H1 (cell line): Measurements from ENCODE around the gene FEM1C. TPM values are rescaled to one million over a fixed set of nuclear protein-coding genes. Genes with fewer than 3 reads are reported as not detected.

Experiments
- CTCF ChIA-PET: fragments of 300-600 bp; sonication (Branson Sonifier 250); formaldehyde crosslinking; loops from one replicate; lab custom pipeline; 2021; ENCODE audit not compliant: partially characterized antibody; lab: Charles Lee
- POLR2A ChIA-PET: fragments of 300-600 bp; sonication (Branson Sonifier 250); formaldehyde crosslinking; loops from one replicate; lab custom pipeline; 2021; ENCODE audit warnings: inconsistent platforms; ENCODE audit not compliant: partially characterized antibody; lab: Charles Lee
- DNase-seq, 2 experiments: peaks; one replicate each; pipeline versions ENCODE4 v3.0.0 to v3.0.0-alpha.2; 2010 to 2022; ENCODE audit warnings: low spot score in 2 of 2, low read depth in 1 of 2, mixed read lengths in 1 of 2
- FAIRE-seq: peaks from 2 replicates; lab custom pipeline; 2011; peaks lifted over from hg19 to GRCh38; lab: Jason Lieb, UNC
- H2AFZ ChIP-seq: 2 replicates; pipeline ENCODE4 v1.8.1; 2012; ENCODE audit warnings: low read length, inconsistent platforms
- H2AK5ac ChIP-seq: 2 replicates; pipeline ENCODE4 v1.6.1; 2013; ENCODE audit warnings: low read depth, low read length
- H2BK120ac ChIP-seq: replicated peaks from 2 replicates; pipeline ENCODE3; 2013; ENCODE audit warnings: low read depth, low read length, inconsistent platforms
- H2BK12ac ChIP-seq: 2 replicates; pipeline ENCODE4 v1.6.1; 2013; ENCODE audit warnings: low read depth, low read length
- H2BK15ac ChIP-seq: 2 replicates; pipeline ENCODE4 v1.6.1; 2013; ENCODE audit warnings: low read length
- H2BK20ac ChIP-seq: 2 replicates; pipeline ENCODE4 v1.6.1; 2013; ENCODE audit warnings: low read length
- H2BK5ac ChIP-seq: 2 replicates; pipeline ENCODE4 v1.6.1; 2013; ENCODE audit warnings: low read depth, low read length
- H3K14ac ChIP-seq: 2 replicates; pipeline ENCODE4 v1.6.1; 2013; ENCODE audit warnings: inconsistent platforms; ENCODE audit not compliant: insufficient read length
- H3K18ac ChIP-seq: 2 replicates; pipeline ENCODE4 v1.6.1; 2013; ENCODE audit warnings: low read length; ENCODE audit errors: extremely low read depth
- H3K23ac ChIP-seq: 2 replicates; pipeline ENCODE4 v1.6.1; 2013; ENCODE audit warnings: inconsistent platforms; ENCODE audit not compliant: insufficient read length
- H3K23me2 ChIP-seq: 2 replicates; pipeline ENCODE4 v1.6.1; 2013; ENCODE audit warnings: low read depth, low read length
- H3K27ac ChIP-seq: 2 replicates; pipeline ENCODE4 v1.6.1; 2011; ENCODE audit warnings: low read depth, low read length, inconsistent platforms
- H3K27me3 ChIP-seq, 4 experiments: replicated peaks in 1 of 4; 1 replicate in 1 of 4; 2 replicates in 3 of 4; pipeline versions ENCODE4 v1.6.1 to v1.8.1; 2011 to 2013; ENCODE audit warnings: low read length in 3 of 4, mild to moderate bottlenecking in 3 of 4, inconsistent platforms in 2 of 4, mixed read lengths in 2 of 4, moderate library complexity in 1 of 4; ENCODE audit not compliant: control insufficient read depth in 3 of 4, insufficient read depth in 3 of 4; ENCODE audit errors: extremely low read depth in 1 of 4
- H3K36me3 ChIP-seq, 4 experiments: 2 replicates each; pipeline versions ENCODE4 v1.6.1 to v1.8.1; 2011 to 2013; ENCODE audit warnings: mild to moderate bottlenecking in 4 of 4, low read length in 3 of 4, moderate library complexity in 2 of 4, control low read depth in 1 of 4, inconsistent platforms in 1 of 4; ENCODE audit not compliant: insufficient read depth in 4 of 4, control insufficient read depth in 2 of 4
- H3K4ac ChIP-seq: replicated peaks from 2 replicates; pipeline ENCODE3; 2013; ENCODE audit warnings: low read length, low read depth, mixed read lengths, inconsistent platforms; ENCODE audit not compliant: insufficient read length
- H3K4me1 ChIP-seq, 4 experiments: replicated peaks in 1 of 4; 1 replicate in 1 of 4; 2 replicates in 3 of 4; pipeline versions ENCODE4 v1.6.1 to v1.8.1; 2011 to 2013; ENCODE audit warnings: low read length in 3 of 4, inconsistent platforms in 2 of 4, mixed read lengths in 1 of 4; ENCODE audit not compliant: insufficient read depth in 4 of 4, control insufficient read depth in 3 of 4
- H3K4me2 ChIP-seq, 2 experiments: 2 replicates each; pipeline versions ENCODE4 v1.6.1 to v1.8.1; 2011 to 2013; ENCODE audit warnings: low read depth in 2 of 2, low read length in 2 of 2, control low read depth in 1 of 2, inconsistent platforms in 1 of 2, mild to moderate bottlenecking in 1 of 2; ENCODE audit not compliant: insufficient read depth in 1 of 2
- H3K4me3 ChIP-seq, 4 experiments: fragments of 200-600, 300-600 bp in 1 of 4; sonication (generic), shearing (Covaris generic), sonication (Bioruptor Twin) in 1 of 4; 2 replicates each; pipeline versions ENCODE4 v1.5.1 to v1.8.1; 2011 to 2016; ENCODE audit warnings: low read length in 4 of 4, low read depth in 3 of 4, control low read depth in 2 of 4, inconsistent platforms in 2 of 4, mild to moderate bottlenecking in 2 of 4, mixed read lengths in 1 of 4, moderate library complexity in 1 of 4; ENCODE audit not compliant: insufficient read depth in 2 of 4; ENCODE audit errors: extremely low read depth in 1 of 4
- H3K56ac ChIP-seq: replicated peaks from 2 replicates; pipeline ENCODE3; 2013; ENCODE audit warnings: low read depth, mild to moderate bottlenecking, mixed read lengths, low read length, inconsistent platforms; ENCODE audit not compliant: insufficient read length
- H3K79me1 ChIP-seq: 2 replicates; pipeline ENCODE4 v1.6.1; 2013; ENCODE audit warnings: low read depth, low read length, control low read depth
- H3K79me2 ChIP-seq, 2 experiments: 2 replicates each; pipeline versions ENCODE4 v1.6.1 to v1.8.1; 2012 to 2013; ENCODE audit warnings: low read length in 2 of 2, mild to moderate bottlenecking in 2 of 2, inconsistent platforms in 1 of 2; ENCODE audit not compliant: insufficient read depth in 2 of 2, control insufficient read depth in 1 of 2
- H3K9ac ChIP-seq, 4 experiments: replicated peaks in 1 of 4; 1 replicate in 1 of 4; 2 replicates in 3 of 4; pipeline versions ENCODE4 v1.6.1 to v1.8.1; 2011 to 2013; ENCODE audit warnings: low read depth in 3 of 4, low read length in 3 of 4, control low read depth in 2 of 4, mild to moderate bottlenecking in 2 of 4, moderate library complexity in 2 of 4, inconsistent platforms in 1 of 4; ENCODE audit errors: extremely low read depth in 1 of 4
- H3K9me3 ChIP-seq, 2 experiments: 2 replicates each; pipeline versions ENCODE4 v1.6.1 to v1.8.1; 2012 to 2013; ENCODE audit warnings: mild to moderate bottlenecking in 2 of 2, moderate library complexity in 2 of 2, control low read depth in 1 of 2, inconsistent platforms in 1 of 2, low read depth in 1 of 2, low read length in 1 of 2, mixed read lengths in 1 of 2; ENCODE audit not compliant: insufficient read depth in 2 of 2
- H4K20me1 ChIP-seq, 2 experiments: replicated peaks in 1 of 2; 2 replicates each; pipeline versions ENCODE3 to v1.8.1; 2011 to 2013; ENCODE audit warnings: inconsistent platforms in 2 of 2, low read length in 2 of 2, mild to moderate bottlenecking in 1 of 2; ENCODE audit not compliant: insufficient read depth in 2 of 2, control insufficient read depth in 1 of 2
- H4K5ac ChIP-seq: 2 replicates; pipeline ENCODE4 v1.6.1; 2013; ENCODE audit warnings: low read length, low read depth, mixed read lengths, inconsistent platforms; ENCODE audit not compliant: insufficient read length
- H4K8ac ChIP-seq: 2 replicates; pipeline ENCODE4 v1.8.0; 2013; ENCODE audit warnings: mild to moderate bottlenecking, moderate library complexity, low read length, inconsistent platforms; ENCODE audit not compliant: insufficient read depth; ENCODE audit errors: extremely low read depth
- H4K91ac ChIP-seq: replicated peaks from 2 replicates; pipeline ENCODE3; 2013; ENCODE audit warnings: low read length, mixed read lengths, inconsistent platforms; ENCODE audit not compliant: insufficient read length
- ASH2L ChIP-seq: fragments of 200-600, 300-600 bp; sonication (generic); IDR thresholded peaks from one replicate; pipeline ENCODE4 v1.7.1; 2017; ENCODE audit warnings: low read length
- EGR1 ChIP-seq: IDR thresholded peaks from 2 replicates; pipeline ENCODE4 v1.6.1; 2011; ENCODE audit warnings: low read depth, low read length, borderline replicate concordance
- HDAC6 ChIP-seq: IDR thresholded peaks from one replicate; pipeline ENCODE4 v1.7.1; 2012; ENCODE audit warnings: low read depth, mild to moderate bottlenecking, inconsistent platforms, low read length, moderate library complexity
- JUND ChIP-seq: IDR thresholded peaks from 2 replicates; pipeline ENCODE4 v1.6.1; 2011; ENCODE audit warnings: mild to moderate bottlenecking, improper control_type of control experiment, low read length
- KDM1A ChIP-seq: fragments of 200-600, 300-600 bp; sonication (generic); IDR thresholded peaks from 2 replicates; pipeline ENCODE4 v1.7.1; 2016; ENCODE audit warnings: mild to moderate bottlenecking, low read length, borderline replicate concordance
- KDM4A ChIP-seq: IDR thresholded peaks from one replicate; pipeline ENCODE4 v1.7.1; 2012; ENCODE audit warnings: low read depth, mild to moderate bottlenecking, moderate library complexity, low read length, inconsistent platforms; ENCODE audit not compliant: severe bottlenecking
- KDM5A ChIP-seq: fragments of 200-600 bp; IDR thresholded peaks from 2 replicates; pipeline ENCODE4 v1.7.1; 2012; ENCODE audit warnings: mild to moderate bottlenecking, low read length, inconsistent platforms, mixed read lengths
- POLR2A ChIP-seq, 2 experiments: IDR thresholded peaks; 1 replicate in 1 of 2; 2 replicates in 1 of 2; pipeline ENCODE4 v1.6.1; 2011; ENCODE audit warnings: low read depth in 2 of 2, low read length in 2 of 2, mild to moderate bottlenecking in 2 of 2; ENCODE audit errors: control extremely low read depth in 1 of 2
- RAD21 ChIP-seq, 2 experiments: IDR thresholded peaks in 1 of 2; conservative IDR thresholded peaks in 1 of 2; 2 replicates each; pipeline ENCODE4 v1.6.1; 2011; ENCODE audit warnings: low read depth in 2 of 2, low read length in 2 of 2, improper control_type of control experiment in 1 of 2, inconsistent platforms in 1 of 2, mild to moderate bottlenecking in 1 of 2, moderate library complexity in 1 of 2
- RFX5 ChIP-seq: IDR thresholded peaks from 2 replicates; pipeline ENCODE4 v1.6.1; 2011; ENCODE audit warnings: low read depth, low read length, improper control_type of control experiment, borderline replicate concordance
- SIN3A ChIP-seq, 2 experiments: IDR thresholded peaks in 1 of 2; conservative IDR thresholded peaks in 1 of 2; 2 replicates each; pipeline ENCODE4 v1.6.1; 2011 to 2012; ENCODE audit warnings: low read length in 2 of 2, improper control_type of control experiment in 1 of 2, low read depth in 1 of 2, mild to moderate bottlenecking in 1 of 2
- SIX5 ChIP-seq: IDR thresholded peaks from 2 replicates; pipeline ENCODE4 v1.6.1; 2011; ENCODE audit warnings: mild to moderate bottlenecking, low read depth, low read length
- TAF1 ChIP-seq: IDR thresholded peaks from 2 replicates; pipeline ENCODE4 v1.6.1; 2011; ENCODE audit warnings: mild to moderate bottlenecking, low read depth, low read length
- polyA plus RNA-seq, 7 experiments: library from polyadenylated mRNA; depleted of rRNA in 3 of 7; stranded (reverse) in 5 of 7; unstranded in 2 of 7; fragments of >200 nt in 5 of 7; fragments of 200-250 nt in 2 of 7; gene quantifications; 1 replicate in 5 of 7; 2 replicates in 1 of 7; 4 replicates in 1 of 7; pipeline versions ENCODE4 v1.2.1 to v1.2.3, GENCODE V29; 2011 to 2013; ENCODE audit warnings: missing spikeins in 2 of 7, mixed read lengths in 2 of 7
- total RNA-seq: library from RNA; stranded (reverse); fragmentation: NEBNext Ultra II Directional; extraction: Animal tissue kit (Norgen Biotek cat#: 25700); gene quantifications from 2 replicates; pipeline ENCODE4 v1.2.1, GENCODE V29; 2021
- TF ChIP-seq, protein P1 (sequence below): IDR thresholded peaks from 2 replicates; pipeline ENCODE4 v1.6.1; 2012; ENCODE audit warnings: low read length, inconsistent platforms

Gene FEM1C
- total and polyA plus RNA-seq, 2 of the 8 experiments (the other 6 are each of a cell fraction or from before 2014, with no cell fraction given): 4.4 to 17.7 TPM

GRCh38 chr5:115489733-115490132, 54.8 kb downstream of the FEM1C start:
- Histone ChIP-seq H4K20me1 (no peaks in the 10 kb centered on the region), H3K14ac (no peak overlapping the region), H4K8ac (no peak overlapping the region), H3K4me1 (peaks cover 0 to 9% (median 1%) of the 10 kb centered on the region in 4 experiments; a peak in 3 of 7 replicates), H3K27ac (no peak overlapping the region), H3K9ac (no peak overlapping the region), H2BK5ac (no peak overlapping the region), H3K23ac (no peak overlapping the region), H4K91ac (no peak overlapping the region), H3K4me3 (no peak overlapping the region), H3K79me1 (no peaks in the 10 kb centered on the region), H3K18ac (no peak overlapping the region), H2BK12ac (no peak overlapping the region), H3K4ac (no peak overlapping the region), H3K56ac (no peak overlapping the region), H3K36me3 (no peaks in the 10 kb centered on the region), H3K23me2 (no peaks in the 10 kb centered on the region), H2BK20ac (no peak overlapping the region), H2AK5ac (no peak overlapping the region), H2AFZ (no peak overlapping the region), H3K4me2 (no peak overlapping the region), H3K27me3 (no peaks in the 10 kb centered on the region; a peak in 1 of 7 replicates), H2BK15ac (no peak overlapping the region), H3K79me2 (no peaks in the 10 kb centered on the region), H3K9me3 (no peaks in the 10 kb centered on the region), H4K5ac (no peak overlapping the region), H2BK120ac (no peak overlapping the region)
- no peak for FAIRE-seq
- DNase-seq: no peak
- POLR2A ChIA-PET: no interaction called here
- CTCF ChIA-PET: interaction anchor here (1.6 kb wide), 1 partner anchor 12 kb away, joined by 3 read pairs; no protein-coding TSS in a partner anchor
- TF ChIP-seq SIN3A (conservative IDR thresholded peaks at IDR 0.05 in 1 of 2, IDR thresholded peaks at IDR 0.05 in 1 of 2; ENCODE audit: low read depth in 1 of 2, low read length in 2 of 2) (no peak), SIX5 (no peak), RAD21 (IDR thresholded peaks at IDR 0.05 in 1 of 2, conservative IDR thresholded peaks at IDR 0.05 in 1 of 2; ENCODE audit: low read depth in 2 of 2, low read length in 2 of 2) (no peak), KDM4A (no peak), KDM5A (no peak), ASH2L (no peak), TAF1 (no peak), POLR2A (IDR thresholded peaks at IDR 0.05; ENCODE audit: control extremely low read depth in 1 of 2, low read depth in 2 of 2, low read length in 2 of 2) (no peak), RFX5 (no peak), KDM1A (no peak), EGR1 (no peak), JUND (no peak), HDAC6 (no peak)
- TF ChIP-seq, protein P1, sequence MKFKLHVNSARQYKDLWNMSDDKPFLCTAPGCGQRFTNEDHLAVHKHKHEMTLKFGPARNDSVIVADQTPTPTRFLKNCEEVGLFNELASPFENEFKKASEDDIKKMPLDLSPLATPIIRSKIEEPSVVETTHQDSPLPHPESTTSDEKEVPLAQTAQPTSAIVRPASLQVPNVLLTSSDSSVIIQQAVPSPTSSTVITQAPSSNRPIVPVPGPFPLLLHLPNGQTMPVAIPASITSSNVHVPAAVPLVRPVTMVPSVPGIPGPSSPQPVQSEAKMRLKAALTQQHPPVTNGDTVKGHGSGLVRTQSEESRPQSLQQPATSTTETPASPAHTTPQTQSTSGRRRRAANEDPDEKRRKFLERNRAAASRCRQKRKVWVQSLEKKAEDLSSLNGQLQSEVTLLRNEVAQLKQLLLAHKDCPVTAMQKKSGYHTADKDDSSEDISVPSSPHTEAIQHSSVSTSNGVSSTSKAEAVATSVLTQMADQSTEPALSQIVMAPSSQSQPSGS: no peak
